AG09309 (cell line): ENCODE measurements around the gene ITCH.
"Not testable (repeated sequence)": the region's sequence is repeated elsewhere in the genome, so short reads cannot be mapped to it uniquely, and the experiment has no call there.

Experiments
- DNase-seq: peaks from one replicate; pipeline ENCODE4 v3.0.0-alpha.2; 2010; ENCODE audit warnings: low read depth
- H3K4me3 ChIP-seq: 2 replicates; pipeline ENCODE4 v1.5.1; 2011; ENCODE audit warnings: mild to moderate bottlenecking, low read depth, low read length, moderate library complexity; ENCODE audit not compliant: control insufficient read depth
- CTCF ChIP-seq: IDR thresholded peaks from 2 replicates; pipeline ENCODE4 v1.5.1; 2011; ENCODE audit warnings: mild to moderate bottlenecking, low read depth, low read length, inconsistent platforms; ENCODE audit not compliant: insufficient read depth, control insufficient read depth; ENCODE audit errors: missing control alignments

Gene ITCH

GRCh38 chr20:34397096-34397495 lies 34.0 kb downstream of the ITCH start:
- DNase-seq: no peak
- no peak overlapping the region for H3K4me3 ChIP-seq
- TF ChIP-seq CTCF: no peak

GRCh38 chr20:34400776-34401175 lies 37.7 kb downstream of the ITCH start:
- not testable (repeated sequence) for DNase-seq, H3K4me3 ChIP-seq

- no peak for DNase-seq
- no peak for TF ChIP-seq CTCF
- H3K4me3 ChIP-seq: no peak overlapping the region
Observed at GRCh38 chr20:34401741-34402455, 38.8 kb downstream of the ITCH start.

- no peak for TF ChIP-seq CTCF
- no peak for DNase-seq
- H3K4me3 ChIP-seq: no peak overlapping the region
Observed at GRCh38 chr20:34402461-34402860, 39.4 kb downstream of the ITCH start.

GRCh38 chr20:34403063-34403827 lies 40.2 kb downstream of the ITCH start:
- H3K4me3 ChIP-seq: no peak overlapping the region
- no peak for DNase-seq
- no peak for TF ChIP-seq CTCF

GRCh38 chr20:34403908-34404307 lies 40.8 kb downstream of the ITCH start:
- no peak for DNase-seq
- H3K4me3 ChIP-seq: no peak overlapping the region
- no peak for TF ChIP-seq CTCF

GRCh38 chr20:34404803-34405202 lies 41.7 kb downstream of the ITCH start:
- TF ChIP-seq CTCF: no peak
- no peak for DNase-seq
- H3K4me3 ChIP-seq: no peak overlapping the region

- DNase-seq, H3K4me3 ChIP-seq: not testable (repeated sequence)
Observed at GRCh38 chr20:34405247-34405651, 42.2 kb downstream of the ITCH start.

GRCh38 chr20:34405942-34406341 lies 42.9 kb downstream of the ITCH start:
- H3K4me3 ChIP-seq, DNase-seq: not testable (repeated sequence)
